ENCODE measurements around the gene AP4S1.

- TF ChIP-seq POLR2A (IDR thresholded peaks at IDR 0.05) (no peak), CTCF (IDR thresholded peaks at IDR 0.05) (no peak)
Observed at GRCh38 chr14:30996892-30997659, 28.4 kb upstream of the AP4S1 start.
